Thyroid gland (tissue), 4 donors: ENCODE data around the gene SELENOM.

Source experiments
- POLR2A ChIP-seq, 2 donors: fragments of 450-650 bp; IDR thresholded peaks; one replicate each; pipeline ENCODE4 v1.6.1; 2017; ENCODE audit warnings: antibody characterized with exemption in 2 of 2, mild to moderate bottlenecking in 2 of 2, moderate library complexity in 1 of 2
- TF ChIP-seq, protein P1 (sequence below), 6 experiments: fragments of 200-600 bp in 3 of 6; fragments of 450-650 bp in 3 of 6; sonication (generic) in 3 of 6; IDR thresholded peaks; one replicate each; pipeline ENCODE4 v1.5.1; 2016 to 2019; ENCODE audit warnings: antibody characterized with exemption in 6 of 6, mild to moderate bottlenecking in 2 of 6, inconsistent platforms in 1 of 6, moderate library complexity in 1 of 6

- no peak for TF ChIP-seq POLR2A (IDR thresholded peaks at IDR 0.05)
- TF ChIP-seq, protein P1, sequence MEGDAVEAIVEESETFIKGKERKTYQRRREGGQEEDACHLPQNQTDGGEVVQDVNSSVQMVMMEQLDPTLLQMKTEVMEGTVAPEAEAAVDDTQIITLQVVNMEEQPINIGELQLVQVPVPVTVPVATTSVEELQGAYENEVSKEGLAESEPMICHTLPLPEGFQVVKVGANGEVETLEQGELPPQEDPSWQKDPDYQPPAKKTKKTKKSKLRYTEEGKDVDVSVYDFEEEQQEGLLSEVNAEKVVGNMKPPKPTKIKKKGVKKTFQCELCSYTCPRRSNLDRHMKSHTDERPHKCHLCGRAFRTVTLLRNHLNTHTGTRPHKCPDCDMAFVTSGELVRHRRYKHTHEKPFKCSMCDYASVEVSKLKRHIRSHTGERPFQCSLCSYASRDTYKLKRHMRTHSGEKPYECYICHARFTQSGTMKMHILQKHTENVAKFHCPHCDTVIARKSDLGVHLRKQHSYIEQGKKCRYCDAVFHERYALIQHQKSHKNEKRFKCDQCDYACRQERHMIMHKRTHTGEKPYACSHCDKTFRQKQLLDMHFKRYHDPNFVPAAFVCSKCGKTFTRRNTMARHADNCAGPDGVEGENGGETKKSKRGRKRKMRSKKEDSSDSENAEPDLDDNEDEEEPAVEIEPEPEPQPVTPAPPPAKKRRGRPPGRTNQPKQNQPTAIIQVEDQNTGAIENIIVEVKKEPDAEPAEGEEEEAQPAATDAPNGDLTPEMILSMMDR (IDR thresholded peaks at IDR 0.05) = no peak
These were observed 27.3 kb upstream of the SELENOM start for GRCh38 chr22:31134688-31135087.
